HFF-Myc (cell line): ENCODE data around the gene WWOX.

Source experiments
- DNase-seq: peaks from one replicate; pipeline ENCODE4 v3.0.0-alpha.2; 2011; ENCODE audit warnings: low read depth; ENCODE audit errors: extremely low read depth
- H3K4me3 ChIP-seq: replicated peaks from 2 replicates; pipeline ENCODE4 v1.5.1; 2011; ENCODE audit warnings: low read depth, mild to moderate bottlenecking, control low read depth, low read length
- TF ChIP-seq, protein P1 (sequence below): IDR thresholded peaks from 2 replicates; pipeline ENCODE4 v1.5.1; 2012; ENCODE audit warnings: mild to moderate bottlenecking, low read depth, low read length, control low read depth; ENCODE audit errors: missing control alignments

The WWOX gene

DNA sequence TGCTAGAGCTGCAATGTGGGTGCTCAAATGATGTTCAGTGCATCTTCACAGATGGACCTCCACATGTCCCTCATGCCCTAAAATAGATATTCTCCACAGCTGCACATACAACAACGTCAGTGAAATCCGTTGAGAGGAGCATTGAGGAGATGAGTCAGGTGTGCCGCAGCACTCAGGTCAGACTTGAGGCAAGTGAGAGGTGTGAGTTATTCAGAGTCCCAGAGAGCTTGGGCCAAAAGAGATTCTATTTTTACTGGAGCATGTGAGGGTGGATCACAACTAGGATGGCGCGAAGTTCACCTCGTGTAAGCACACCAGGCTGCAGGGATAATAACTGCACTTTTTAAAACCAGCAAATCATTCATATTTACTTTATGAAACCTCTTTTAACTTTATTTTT lies 855.8 kb downstream of the WWOX start:
- TF ChIP-seq, protein P1, sequence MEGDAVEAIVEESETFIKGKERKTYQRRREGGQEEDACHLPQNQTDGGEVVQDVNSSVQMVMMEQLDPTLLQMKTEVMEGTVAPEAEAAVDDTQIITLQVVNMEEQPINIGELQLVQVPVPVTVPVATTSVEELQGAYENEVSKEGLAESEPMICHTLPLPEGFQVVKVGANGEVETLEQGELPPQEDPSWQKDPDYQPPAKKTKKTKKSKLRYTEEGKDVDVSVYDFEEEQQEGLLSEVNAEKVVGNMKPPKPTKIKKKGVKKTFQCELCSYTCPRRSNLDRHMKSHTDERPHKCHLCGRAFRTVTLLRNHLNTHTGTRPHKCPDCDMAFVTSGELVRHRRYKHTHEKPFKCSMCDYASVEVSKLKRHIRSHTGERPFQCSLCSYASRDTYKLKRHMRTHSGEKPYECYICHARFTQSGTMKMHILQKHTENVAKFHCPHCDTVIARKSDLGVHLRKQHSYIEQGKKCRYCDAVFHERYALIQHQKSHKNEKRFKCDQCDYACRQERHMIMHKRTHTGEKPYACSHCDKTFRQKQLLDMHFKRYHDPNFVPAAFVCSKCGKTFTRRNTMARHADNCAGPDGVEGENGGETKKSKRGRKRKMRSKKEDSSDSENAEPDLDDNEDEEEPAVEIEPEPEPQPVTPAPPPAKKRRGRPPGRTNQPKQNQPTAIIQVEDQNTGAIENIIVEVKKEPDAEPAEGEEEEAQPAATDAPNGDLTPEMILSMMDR, result no peak
- no peak overlapping the region for H3K4me3 ChIP-seq
- DNase-seq, result no peak

DNA sequence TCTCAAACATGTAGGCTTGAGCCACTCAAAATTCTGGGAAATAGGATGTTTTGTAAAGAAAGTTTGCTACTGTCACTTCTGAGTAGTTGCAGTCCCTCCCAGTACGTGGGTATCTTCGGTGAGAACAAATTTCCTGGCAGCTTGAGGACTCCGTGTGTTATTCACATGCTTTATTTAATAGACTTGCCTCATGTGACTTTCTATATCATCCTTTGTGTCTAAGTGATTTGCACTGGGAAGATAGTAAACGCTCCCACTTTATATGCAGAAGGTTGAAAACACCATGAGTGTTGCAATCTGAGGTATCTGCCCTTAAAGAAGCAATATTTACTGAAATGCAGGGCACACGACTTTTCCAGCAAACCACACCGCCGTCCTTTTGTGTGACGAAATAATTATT lies 857.4 kb downstream of the WWOX start:
- no peak overlapping the region for H3K4me3 ChIP-seq
- TF ChIP-seq, protein P1, result no peak
- no peak for DNase-seq

DNA sequence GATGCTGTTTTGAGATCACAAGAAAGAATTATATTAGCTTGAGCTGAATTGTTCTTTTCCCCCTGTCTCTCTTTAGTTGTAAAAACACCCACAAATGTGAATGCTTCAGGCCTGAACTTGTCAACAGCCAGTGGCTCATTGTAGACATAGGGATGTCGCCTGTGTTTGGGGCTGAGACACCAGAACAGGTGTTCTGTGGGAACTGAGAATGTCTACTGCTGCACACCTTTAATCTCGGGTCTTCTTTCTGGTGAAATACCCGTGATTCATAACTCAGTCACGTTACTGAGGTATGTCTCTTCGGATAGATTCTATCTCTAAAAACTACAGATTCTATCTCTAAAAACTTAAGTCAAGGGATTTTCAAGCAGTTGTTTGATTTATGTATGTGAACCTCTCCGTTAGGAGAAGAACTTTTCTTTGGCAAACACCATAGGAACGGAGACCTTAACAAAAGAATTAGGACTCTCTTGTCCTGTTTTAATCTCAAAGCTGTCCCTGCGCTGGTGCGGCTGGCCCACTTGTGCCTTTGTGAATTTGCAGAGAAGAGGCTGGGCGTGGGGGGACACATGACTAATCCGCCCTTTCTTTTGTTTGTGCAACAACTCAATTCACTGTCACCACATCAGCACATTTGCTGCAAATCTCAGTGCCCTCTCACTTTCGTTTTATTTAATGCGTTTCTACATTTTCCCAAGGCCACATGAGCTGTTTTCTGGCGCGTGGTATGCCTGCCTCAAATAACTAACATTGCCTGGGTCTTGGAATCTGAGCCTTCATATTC lies 858.1 kb downstream of the WWOX start:
- DNase-seq, result no peak
- no peak overlapping the region for H3K4me3 ChIP-seq
- TF ChIP-seq, protein P1, result no peak

DNA sequence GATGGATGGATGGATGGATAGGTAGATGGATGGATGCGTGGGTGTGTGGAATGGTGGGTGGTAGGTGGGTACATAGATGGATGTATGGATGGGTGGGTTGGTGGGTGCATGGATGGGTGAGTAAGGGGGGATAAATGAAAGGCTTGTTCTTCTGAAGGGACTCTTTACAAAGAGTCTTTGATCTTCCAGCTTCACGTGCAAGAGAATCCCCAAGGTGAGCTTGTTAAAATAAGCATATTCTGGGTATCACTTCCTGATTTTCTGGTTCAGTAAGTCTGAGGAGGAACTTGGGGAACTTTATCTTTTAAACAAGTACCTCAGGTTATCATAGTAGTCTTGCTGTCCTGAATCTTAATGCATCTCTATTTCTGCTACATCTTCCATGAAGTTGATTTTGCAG lies 862.0 kb downstream of the WWOX start:
- DNase-seq, result no peak
- no peak overlapping the region for H3K4me3 ChIP-seq
- TF ChIP-seq, protein P1, result no peak

DNA sequence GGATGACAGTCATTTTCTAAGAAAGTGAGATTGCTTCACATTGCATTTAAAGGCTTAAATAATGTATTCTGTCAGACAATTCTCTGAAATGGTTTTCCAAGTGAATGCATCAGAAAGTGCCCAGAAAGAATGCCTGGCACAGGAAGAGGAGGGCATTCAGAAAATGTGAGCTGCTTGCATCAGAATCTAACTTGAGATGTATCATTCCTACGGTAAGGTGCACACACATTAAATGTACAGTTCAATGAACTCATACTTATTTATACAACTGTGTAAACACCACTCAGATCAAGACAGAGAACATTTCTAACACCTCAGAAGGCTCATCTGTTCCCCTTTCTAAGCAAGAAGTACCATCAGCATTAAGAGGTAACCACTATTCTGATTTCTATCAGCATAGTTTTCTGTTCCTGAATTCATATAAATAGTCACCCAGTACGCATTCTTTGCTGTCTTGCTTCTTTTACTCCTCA lies 863.0 kb downstream of the WWOX start:
- no peak overlapping the region for H3K4me3 ChIP-seq
- TF ChIP-seq, protein P1, result no peak
- no peak for DNase-seq

DNA sequence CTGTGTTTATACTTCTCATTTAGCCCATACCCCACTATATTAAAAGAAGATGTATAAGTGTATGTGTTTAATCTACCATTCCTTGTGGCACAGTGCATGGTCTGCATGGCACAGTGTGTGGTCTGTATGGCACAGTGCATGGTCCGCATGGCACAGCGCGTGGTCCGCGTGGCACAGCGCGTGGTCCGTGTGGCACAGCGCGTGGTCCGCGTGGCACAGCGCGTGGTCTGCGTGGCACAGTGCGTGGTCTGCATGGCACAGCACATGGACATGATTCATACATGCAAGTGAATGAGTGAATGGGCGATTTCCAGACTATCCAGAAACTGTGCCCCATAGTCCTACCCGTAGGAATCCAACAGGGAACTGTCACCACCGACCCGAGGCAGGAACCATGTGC lies 868.5 kb downstream of the WWOX start:
- TF ChIP-seq, protein P1, result no peak
- H3K4me3 ChIP-seq, result no peak overlapping the region
- no peak for DNase-seq

DNA sequence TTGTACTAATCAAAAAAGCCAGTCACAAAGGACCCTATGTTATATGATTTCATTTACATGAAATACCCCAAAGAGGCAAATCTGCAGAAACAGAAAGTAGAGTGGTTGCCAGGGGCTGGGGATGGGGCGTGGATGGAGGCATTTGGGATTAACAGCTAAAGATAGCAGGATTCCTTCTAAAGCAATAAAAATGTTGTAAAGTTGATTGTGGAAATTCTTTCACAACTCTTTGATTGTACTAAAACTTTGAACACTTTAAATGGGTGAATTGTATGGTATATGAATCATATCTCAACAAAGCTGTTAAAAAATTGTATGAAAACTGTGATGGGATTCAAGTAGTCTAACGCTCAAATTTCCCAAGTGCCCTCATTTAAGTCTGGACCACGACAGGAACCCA lies 870.3 kb downstream of the WWOX start:
- H3K4me3 ChIP-seq, result no peak overlapping the region
- TF ChIP-seq, protein P1, result no peak
- DNase-seq, result no peak
